Lung (tissue), 12 donors: ENCODE data around the gene ADAMTS3. TPM values are rescaled to one million over a fixed set of nuclear protein-coding genes. Genes with fewer than 3 reads are reported as not detected.

ENCODE experiments used
- ATAC-seq: fragments of 200-7000 bp; cut with Tn5 transposase; one replicate; pipeline ENCODE4 v1.9.1; 2020; ENCODE audit warnings: moderate number of reproducible peaks; ENCODE audit not compliant: insufficient read depth, low FRiP score
- DNase-seq, 3 donors: peaks; one replicate each; pipeline ENCODE4 v3.0.0-alpha.2; 2013 to 2017
- H3K27ac ChIP-seq, 2 donors: one replicate each; pipeline ENCODE4 v1.5.1; 2013; ENCODE audit warnings: mild to moderate bottlenecking in 2 of 2, moderate library complexity in 2 of 2, control low read depth in 1 of 2, inconsistent platforms in 1 of 2, low read depth in 1 of 2, low read length in 1 of 2
- H3K27me3 ChIP-seq, 3 donors: one replicate each; pipeline ENCODE4 v1.5.1; 2013; ENCODE audit warnings: low read length in 2 of 3; ENCODE audit not compliant: control insufficient read depth in 3 of 3, insufficient read depth in 3 of 3
- H3K36me3 ChIP-seq, 4 donors: one replicate each; pipeline ENCODE4 v1.5.1; 2013; ENCODE audit warnings: low read length in 4 of 4, mild to moderate bottlenecking in 1 of 4, moderate library complexity in 1 of 4; ENCODE audit not compliant: control insufficient read depth in 4 of 4, insufficient read depth in 4 of 4
- H3K4me1 ChIP-seq, 5 donors: one replicate each; pipeline ENCODE4 v1.5.1; 2013; ENCODE audit warnings: low read length in 5 of 5, mild to moderate bottlenecking in 2 of 5, moderate library complexity in 1 of 5; ENCODE audit not compliant: control insufficient read depth in 5 of 5, insufficient read depth in 5 of 5
- H3K4me3 ChIP-seq: one replicate; pipeline ENCODE4 v1.5.1; 2013; ENCODE audit warnings: mild to moderate bottlenecking, control low read depth, moderate library complexity
- H3K9ac ChIP-seq, 2 donors: one replicate each; pipeline ENCODE4 v1.5.1; 2013; ENCODE audit warnings: low read length in 2 of 2, control low read depth in 1 of 2; ENCODE audit not compliant: insufficient read depth in 1 of 2
- H3K9me3 ChIP-seq, 4 donors: one replicate each; pipeline ENCODE4 v1.5.1; 2013; ENCODE audit warnings: low read length in 3 of 4, mild to moderate bottlenecking in 1 of 4, moderate library complexity in 1 of 4; ENCODE audit not compliant: control insufficient read depth in 4 of 4, insufficient read depth in 3 of 4
- CTCF ChIP-seq: IDR thresholded peaks from 2 replicates; pipeline ENCODE4 v1.5.1; 2012; ENCODE audit warnings: mild to moderate bottlenecking; ENCODE audit errors: control extremely low read depth, extremely low read depth
- WGBS, 2 donors: extraction: QIAGEN DNeasy Blood & Tissue Kit; methylation state at CpG; one replicate each; pipeline ENCODE4 v1.1.7; 2013; 5-methylcytosine and 5-hydroxymethylcytosine counted together
- polyA plus RNA-seq, 2 donors: library from polyadenylated mRNA; stranded (reverse); fragments of 200-250 nt; gene quantifications; one replicate each; pipeline ENCODE4 v1.2.1, GENCODE V29; 2013
- total RNA-seq, 2 donors: library from RNA; depleted of rRNA in 1 of 2; stranded (reverse); fragments of >200 nt in 1 of 2; gene quantifications; one replicate each; pipeline ENCODE4 v1.2.1, GENCODE V29; 2014 to 2021
- donor health status: control.
- donor health status: control.
- donor health status: Bipolar disorder and iron deficiency.
- donor health status: healthy.
- donor health status: DM: yes; HTN: yes; CAD: no.

Gene ADAMTS3
- total and polyA plus RNA-seq, 4 donors, result 1.1 to 12.9 (median 2.1) TPM

GRCh38 chr4:72397314-72397713 is 171.7 kb downstream of the ADAMTS3 start:
- no peak for ATAC-seq
- H3K4me1 ChIP-seq, result no peaks in the 10 kb centered on the region
- H3K27me3 ChIP-seq, result no peaks in the 10 kb centered on the region
- 69 to 85% methylated on average over 7 of the region's 7 CpGs for WGBS, 2 donors
- no peak overlapping the region for H3K4me3 ChIP-seq
- no peak overlapping the region for H3K9ac ChIP-seq
- H3K9me3 ChIP-seq, result no peaks in the 10 kb centered on the region
- no peak overlapping the region for H3K27ac ChIP-seq
- TF ChIP-seq CTCF, result no peak
- DNase-seq, result peak in 2 of 3 donors; percentile 23 to 25
- H3K36me3 ChIP-seq, result no peaks in the 10 kb centered on the region

- no peak for TF ChIP-seq CTCF
- H3K9me3 ChIP-seq, result no peaks in the 10 kb centered on the region
- no peaks in the 10 kb centered on the region for H3K36me3 ChIP-seq
- DNase-seq (no peak), ATAC-seq (no peak)
- H3K4me1 ChIP-seq, result peaks cover 0 to 4% (median 0%) of the 10 kb centered on the region in 5 donors
- 75 to 84% methylated on average over 3 of the region's 3 CpGs for WGBS, 2 donors
- H3K27ac ChIP-seq, result no peak overlapping the region
- no peaks in the 10 kb centered on the region for H3K27me3 ChIP-seq
- no peak overlapping the region for H3K4me3 ChIP-seq
- no peak overlapping the region for H3K9ac ChIP-seq
Measured at GRCh38 chr4:72394012-72394663, 174.9 kb downstream of the ADAMTS3 start.

GRCh38 chr4:72391281-72391680 is 177.7 kb downstream of the ADAMTS3 start:
- H3K4me1 ChIP-seq, result peaks cover 0 to 9% (median 6%) of the 10 kb centered on the region in 5 donors
- 98 to 100% methylated on average over 2 of the region's 2 CpGs for WGBS, 2 donors

More at GRCh38 chr4:72391281-72391680, 177.7 kb downstream of the ADAMTS3 start:
- H3K27me3 ChIP-seq, result no peaks in the 10 kb centered on the region
- H3K9ac ChIP-seq, result no peak overlapping the region
- no peaks in the 10 kb centered on the region for H3K36me3 ChIP-seq
- no peak for DNase-seq
- H3K4me3 ChIP-seq, result no peak overlapping the region
- no peaks in the 10 kb centered on the region for H3K9me3 ChIP-seq
- no peak overlapping the region for H3K27ac ChIP-seq
- TF ChIP-seq CTCF, result no peak
- no peak for ATAC-seq
